NCI-H526 treated with DMSO at 0.1 percent for 48 hours (cell line): ENCODE measurements around the gene PSMA6.
"Not testable (repeated sequence)": the region's sequence is repeated elsewhere in the genome, so short reads cannot be mapped to it uniquely, and the experiment has no call there.

Experiments used
- DNase-seq: peaks from one replicate; lab custom pipeline; 2025; lab: John Stamatoyannopoulos, UW

Gene PSMA6

GRCh38 chr14:35292051-35292769, at the start of gene PSMA6:
PSMA6 (plus strand) TSS chr14:35292382; CDS start chr14:35292477, 95 bp downstream.
- DNase-seq = peak; percentile 96

DNA sequence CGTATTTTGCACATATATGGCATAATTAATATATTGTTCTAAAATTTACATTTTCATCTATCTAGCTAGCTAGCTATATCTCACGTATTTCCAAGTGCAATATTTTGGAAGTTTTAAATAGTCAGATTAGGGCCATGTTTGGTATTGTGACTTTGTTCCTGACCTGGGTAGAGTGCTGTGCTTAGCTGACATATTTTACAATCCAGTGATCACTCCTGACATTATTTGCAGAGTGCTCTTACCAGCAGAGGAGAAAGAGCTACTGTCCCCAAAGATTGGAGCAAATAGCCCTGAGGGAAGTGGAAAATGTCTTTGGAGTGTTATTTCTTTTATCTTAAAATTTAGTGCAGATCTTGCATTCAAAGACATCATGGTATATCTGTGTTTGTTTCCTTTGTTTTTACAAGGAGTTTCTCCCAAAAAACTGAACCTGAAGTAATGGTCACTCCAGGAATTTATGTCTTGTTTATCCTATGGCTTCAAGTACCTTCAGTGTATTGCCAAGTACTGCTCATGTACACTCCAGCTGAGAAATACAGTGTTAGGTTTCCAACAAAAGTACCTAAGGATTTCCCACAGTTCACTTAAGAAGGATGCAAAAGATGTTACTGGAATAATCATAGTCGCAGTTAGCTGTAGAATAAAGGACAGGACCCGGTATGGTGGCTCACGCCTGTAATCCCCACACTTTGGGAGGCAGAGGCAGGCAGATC, 49.4 kb upstream of the PSMA6 start:
- no peak for DNase-seq

GRCh38 chr14:35243956-35244355, 48.2 kb upstream of the PSMA6 start:
- DNase-seq = no peak

DNA sequence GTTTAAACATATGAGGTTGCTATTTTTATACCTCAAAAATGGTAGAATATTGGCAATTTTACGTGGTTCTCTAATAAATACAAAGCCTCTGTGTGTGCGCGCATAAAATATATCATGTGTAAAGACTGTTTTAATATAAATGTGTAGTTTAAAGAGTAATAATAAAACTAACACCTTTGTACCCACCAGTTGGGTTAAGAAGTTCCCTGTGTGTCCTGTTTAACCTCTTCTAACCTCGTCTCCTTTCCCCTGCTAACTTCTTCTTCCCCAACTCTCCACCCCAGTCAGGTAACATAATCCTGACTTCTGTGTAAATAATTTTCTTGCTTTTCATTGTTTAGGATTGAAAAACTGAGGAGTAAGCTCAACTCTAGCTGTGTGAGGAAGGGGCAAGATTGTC, 47.6 kb upstream of the PSMA6 start:
- DNase-seq = no peak

- DNase-seq = no peak
These were observed 47.1 kb upstream of the PSMA6 start for GRCh38 chr14:35245051-35245450.

- DNase-seq = no peak
These were observed 44.3 kb upstream of the PSMA6 start for GRCh38 chr14:35247777-35248475.

- DNase-seq = no peak
These were observed 43.8 kb upstream of the PSMA6 start for GRCh38 chr14:35248476-35248788.

GRCh38 chr14:35250319-35250718, 41.9 kb upstream of the PSMA6 start:
- no peak for DNase-seq

DNA sequence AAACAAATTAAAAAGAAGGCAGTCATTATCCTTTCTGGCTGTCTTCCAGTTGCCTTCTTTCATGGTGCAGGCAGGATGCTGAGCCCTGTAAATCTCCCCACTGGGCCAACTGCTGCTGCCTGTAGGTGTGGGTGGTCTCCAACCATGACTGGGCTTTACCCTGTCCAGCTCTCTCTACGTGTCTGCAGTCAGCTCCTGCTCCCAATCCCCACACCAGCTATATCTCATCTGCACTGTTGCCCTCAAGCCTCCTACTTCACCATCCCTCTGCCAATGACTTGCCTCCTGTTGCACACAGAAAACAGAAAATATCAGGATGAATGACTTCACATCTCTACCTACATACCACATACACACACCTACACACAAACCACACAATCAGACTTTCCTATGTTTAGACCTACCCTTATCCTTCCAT, 39.7 kb upstream of the PSMA6 start:
- no peak for DNase-seq

- not testable (repeated sequence) for DNase-seq
These were observed 39.1 kb upstream of the PSMA6 start for GRCh38 chr14:35253056-35253455.

DNA sequence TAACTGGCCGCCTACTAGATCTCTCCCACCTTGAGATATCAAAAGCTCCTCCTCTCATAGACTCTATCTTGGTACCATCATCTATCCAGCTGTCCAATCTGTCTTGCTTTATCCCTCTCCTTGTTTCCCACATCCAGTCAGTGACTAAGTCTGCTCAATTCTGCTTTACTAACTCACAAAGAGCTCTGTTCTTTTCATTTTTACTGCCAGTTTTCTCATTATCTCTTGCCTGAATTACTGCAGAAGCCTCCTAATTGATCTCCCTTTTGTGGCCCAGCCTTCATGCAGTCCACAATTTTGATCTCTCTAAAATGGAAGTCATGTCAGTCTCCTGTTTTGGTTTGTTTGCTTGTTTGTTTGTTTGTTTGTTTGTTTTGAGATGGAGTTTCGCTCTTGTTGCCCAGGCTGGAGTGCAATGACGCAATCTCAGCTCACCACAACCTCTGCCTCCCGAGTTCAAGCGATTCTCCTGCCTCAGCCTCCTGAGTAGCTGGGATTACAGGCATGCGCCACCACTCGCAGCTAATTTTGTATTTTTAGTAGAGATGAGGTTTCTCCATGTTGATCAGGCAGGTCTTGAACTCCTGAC, 38.1 kb upstream of the PSMA6 start:
- DNase-seq = not testable (repeated sequence)

DNA sequence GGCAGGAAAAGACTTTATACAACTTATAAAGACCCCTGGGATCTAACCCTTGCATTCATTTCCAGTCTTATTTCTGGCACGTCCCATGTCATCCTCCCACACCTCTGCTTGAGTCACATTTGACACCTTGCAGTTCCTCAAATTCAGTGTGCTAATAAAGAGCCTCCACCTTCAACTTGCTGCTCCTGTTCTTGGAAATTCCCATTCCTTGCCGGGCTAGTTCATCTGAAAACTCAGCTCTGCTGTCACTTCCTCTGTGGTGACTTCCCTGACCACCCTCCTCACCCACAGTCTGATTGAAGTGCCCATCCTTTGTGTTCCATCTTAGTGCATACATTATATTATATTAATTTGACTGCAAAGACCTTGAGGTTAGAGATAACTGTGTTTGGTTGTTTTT, 37.4 kb upstream of the PSMA6 start:
- no peak for DNase-seq

- no peak for DNase-seq
These were observed 36.5 kb upstream of the PSMA6 start for GRCh38 chr14:35255711-35256110.

DNA sequence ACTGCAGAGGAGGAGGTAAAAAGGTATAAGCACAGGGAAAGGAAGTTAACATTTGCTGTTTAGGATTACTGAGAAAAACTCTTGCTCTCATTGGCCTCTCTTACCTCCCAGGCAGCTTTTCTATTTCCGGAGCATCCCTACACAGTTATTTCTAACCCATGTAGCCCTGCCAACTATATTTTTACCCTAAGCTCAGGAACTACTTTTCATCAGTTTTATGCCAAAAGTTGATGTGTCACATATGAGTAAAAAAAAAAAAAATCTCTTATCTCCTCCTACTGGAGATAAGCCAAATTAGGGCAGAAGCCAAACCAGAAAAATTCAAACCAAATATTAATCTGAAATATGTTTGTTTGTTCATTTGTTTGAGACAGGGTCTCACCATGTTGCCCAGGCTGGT, 34.4 kb upstream of the PSMA6 start:
- no peak for DNase-seq

GRCh38 chr14:35258420-35258819, 33.8 kb upstream of the PSMA6 start:
- DNase-seq = no peak

GRCh38 chr14:35261774-35262173, 30.4 kb upstream of the PSMA6 start:
- no peak for DNase-seq

- no peak for DNase-seq
These were observed 29.7 kb upstream of the PSMA6 start for GRCh38 chr14:35262436-35262835.

GRCh38 chr14:35268946-35269345, 23.2 kb upstream of the PSMA6 start:
- no peak for DNase-seq

GRCh38 chr14:35274805-35275204, 17.4 kb upstream of the PSMA6 start:
- DNase-seq = no peak

DNA sequence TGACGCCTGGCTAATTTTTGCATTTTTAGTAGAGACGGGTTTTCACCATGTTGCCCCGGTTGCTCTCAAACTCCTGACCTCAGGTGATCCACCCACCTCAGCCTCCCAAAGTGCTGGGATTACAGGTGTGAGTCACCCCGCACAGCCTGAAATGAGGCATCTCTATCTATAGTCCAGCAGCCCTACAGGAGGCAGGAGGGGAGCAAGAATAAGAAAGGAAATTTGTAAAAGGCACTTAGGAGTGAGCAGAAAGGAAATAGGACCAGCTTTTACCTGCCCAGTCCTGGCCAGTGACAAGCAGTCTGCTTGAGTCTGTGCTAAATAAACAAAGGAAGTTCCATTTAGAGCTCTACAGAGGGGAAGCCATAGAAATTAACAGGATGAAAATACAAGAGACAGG, 15.0 kb upstream of the PSMA6 start:
- DNase-seq = no peak

GRCh38 chr14:35279369-35279768, 12.8 kb upstream of the PSMA6 start:
- DNase-seq = no peak

- DNase-seq = no peak
These were observed 10.8 kb upstream of the PSMA6 start for GRCh38 chr14:35281341-35281740.

GRCh38 chr14:35284506-35284905, 7.7 kb upstream of the PSMA6 start:
- DNase-seq = no peak
